Activated CD4-positive, CD25-positive, alpha-beta regulatory T cell (primary cell): ENCODE data around the gene TMEM244.
"Not testable (repeated sequence)": the region's sequence is repeated elsewhere in the genome, so short reads cannot be mapped to it uniquely, and the experiment has no call there.

ENCODE experiments used
- DNase-seq, 4 experiments: peaks; one replicate each; lab custom pipeline; 2025; lab: John Stamatoyannopoulos, UW

TMEM244 gene

GRCh38 chr6:129866688-129867087 lies 5.6 kb upstream of the TMEM244 start:
- no peak for DNase-seq

- no peak for DNase-seq
These were observed 5.1 kb upstream of the TMEM244 start for GRCh38 chr6:129866256-129866655.

GRCh38 chr6:129865013-129865412 lies 3.9 kb upstream of the TMEM244 start:
- DNase-seq, result no peak

- no peak for DNase-seq
These were observed 2.5 kb upstream of the TMEM244 start for GRCh38 chr6:129863664-129864063.

GRCh38 chr6:129859524-129859923 lies 1.6 kb downstream of the TMEM244 start:
- no peak for DNase-seq

GRCh38 chr6:129857838-129858237 lies 3.3 kb downstream of the TMEM244 start:
- no peak for DNase-seq

- no peak for DNase-seq
These were observed 7.0 kb downstream of the TMEM244 start for GRCh38 chr6:129853996-129854711.

- DNase-seq, result no peak
These were observed 8.8 kb downstream of the TMEM244 start for GRCh38 chr6:129852257-129852858.

- no peak for DNase-seq
These were observed 11.7 kb downstream of the TMEM244 start for GRCh38 chr6:129849456-129849855.

GRCh38 chr6:129846761-129847160 lies 14.4 kb downstream of the TMEM244 start:
- DNase-seq, result no peak

GRCh38 chr6:129845696-129846095 lies 15.4 kb downstream of the TMEM244 start:
- DNase-seq, result no peak

GRCh38 chr6:129844118-129844891 lies 16.8 kb downstream of the TMEM244 start:
- no peak for DNase-seq

- no peak for DNase-seq
These were observed 17.5 kb downstream of the TMEM244 start for GRCh38 chr6:129843573-129843972.

- no peak for DNase-seq
These were observed 18.2 kb downstream of the TMEM244 start for GRCh38 chr6:129842881-129843409.

GRCh38 chr6:129842137-129842536 lies 19.0 kb downstream of the TMEM244 start:
- DNase-seq, result no peak

GRCh38 chr6:129839562-129839961 lies 21.6 kb downstream of the TMEM244 start:
- not testable (repeated sequence) for DNase-seq

GRCh38 chr6:129835691-129836090 lies 25.4 kb downstream of the TMEM244 start:
- no peak for DNase-seq

GRCh38 chr6:129832299-129832698 lies 28.8 kb downstream of the TMEM244 start:
- DNase-seq, result no peak

- DNase-seq, result no peak
These were observed 32.9 kb downstream of the TMEM244 start for GRCh38 chr6:129828229-129828628.

GRCh38 chr6:129818251-129818650 lies 42.9 kb downstream of the TMEM244 start:
- no peak for DNase-seq

GRCh38 chr6:129817821-129818220 lies 43.3 kb downstream of the TMEM244 start:
- DNase-seq, result no peak

GRCh38 chr6:129817332-129817731 lies 43.8 kb downstream of the TMEM244 start:
- no peak for DNase-seq
